ENCODE measurements around the gene APOC3. TPM values are rescaled to one million over a fixed set of nuclear protein-coding genes. Genes with fewer than 3 reads are reported as not detected.

The APOC3 gene
- total RNA-seq, 1 experiment from 2014 or later = not detected

GRCh38 chr11:116782728-116783127 is 47.0 kb upstream of the APOC3 start:
- Histone ChIP-seq H3K4me1 (ENCODE audit: insufficient read depth, low read length) (no peaks in the 10 kb centered on the region; the same call in 1 of the 2 replicates), H3K23ac (ENCODE audit: insufficient read length, low read depth, low read length) (no peak overlapping the region), H3K9me3 (ENCODE audit: control insufficient read depth, low read depth, low read length) (no peaks in the 10 kb centered on the region), H3K79me1 (ENCODE audit: insufficient read depth, low read depth, low read length, poor library complexity, severe bottlenecking) (peaks cover 5% of the 10 kb centered on the region), H4K8ac (replicated peaks; ENCODE audit: insufficient read length, low read depth, low read length) (no peak overlapping the region), H3T11ph (ENCODE audit: low read length) (no peak overlapping the region), H3K4me2 (ENCODE audit: insufficient read depth, insufficient read length, low read length) (no peak overlapping the region), H3K18ac (ENCODE audit: insufficient read length, low read depth, low read length) (no peak overlapping the region), H3K23me2 (ENCODE audit: insufficient read length, low read depth, low read length, poor library complexity, severe bottlenecking) (peaks cover 6% of the 10 kb centered on the region), H2BK15ac (ENCODE audit: low read depth, low read length) (no peak overlapping the region), H3K79me2 (ENCODE audit: insufficient read depth, low read length) (peaks cover 2% of the 10 kb centered on the region; the same call in 1 of the 2 replicates), H2AK5ac (ENCODE audit: insufficient read length, low read length) (no peak overlapping the region), H2BK12ac (ENCODE audit: insufficient read length, low read depth, low read length) (no peak overlapping the region), H3K4ac (ENCODE audit: low read depth, low read length) (no peak overlapping the region), H4K5ac (ENCODE audit: insufficient read length, low read depth, low read length) (no peak overlapping the region), H3K27me3 (ENCODE audit: insufficient read depth, low read length) (no peaks in the 10 kb centered on the region), H3K27ac (ENCODE audit: insufficient read length, low read depth, low read length) (no peak overlapping the region), H4K91ac (ENCODE audit: insufficient read length, low read depth, low read length) (no peak overlapping the region), H4K20me1 (ENCODE audit: control insufficient read depth, insufficient read depth, insufficient read length) (no peaks in the 10 kb centered on the region), H3K14ac (ENCODE audit: insufficient read depth, low read length) (no peak overlapping the region), H2BK5ac (ENCODE audit: insufficient read length, low read length) (no peak overlapping the region), H3K56ac (ENCODE audit: insufficient read length, low read depth, low read length) (no peak overlapping the region), H3K9ac (ENCODE audit: extremely low read depth, insufficient read length, low read length) (no peak overlapping the region), H2BK120ac (ENCODE audit: low read depth, low read length, poor library complexity, severe bottlenecking) (no peak overlapping the region), H2BK20ac (ENCODE audit: low read depth, low read length, poor library complexity, severe bottlenecking) (no peak overlapping the region), H2AFZ (ENCODE audit: low read length) (no peak overlapping the region)
- TF ChIP-seq CTCF (conservative IDR thresholded peaks at IDR 0.05) = no peak
- DNase-seq = no peak
- Mint-ChIP-seq H3K36me3 (ENCODE audit: insufficient read depth in 1 of 3, low read depth in 3 of 3) (peaks cover 55 to 94% (median 87%) of the 10 kb centered on the region in 3 experiments; a peak in 6 of 7 replicates), H3K9me3 (no peaks in the 10 kb centered on the region), H3K4me3 (no peak overlapping the region), H3K4me1 (peaks cover 6 to 8% of the 10 kb centered on the region in 2 experiments), H3K27me3 (ENCODE audit: low read depth) (no peaks in the 10 kb centered on the region), H3K27ac (no peak overlapping the region)
- WGBS (ENCODE audit: extremely low coverage, insufficient read length, low lambda C conversion rate) = no CpG with 5 or more reads among the region's 4 CpGs
